HCT116 (cell line): Measurements from ENCODE around the gene NCOA5.

Experiments
- CEBPB ChIP-seq: IDR thresholded peaks from 2 replicates; pipeline ENCODE4 v1.6.1; 2012; ENCODE audit warnings: low read depth
- CTCF ChIP-seq, 3 experiments: fragments of 200-600 bp in 1 of 3; sonication (generic) in 1 of 3; IDR thresholded peaks in 2 of 3; conservative IDR thresholded peaks in 1 of 3; 2 replicates each; pipeline ENCODE4 v1.5.1; 2012 to 2017; ENCODE audit warnings: low read depth in 2 of 3, low read length in 2 of 3, antibody characterized with exemption in 1 of 3, borderline replicate concordance in 1 of 3, control low read depth in 1 of 3, mild to moderate bottlenecking in 1 of 3, mixed read lengths in 1 of 3, mixed run types in 1 of 3, moderate library complexity in 1 of 3; ENCODE audit not compliant: insufficient read depth in 1 of 3
- EZH2 ChIP-seq: fragments of 200-600 bp; sonication (generic); IDR thresholded peaks from 2 replicates; pipeline ENCODE4 v1.6.1; 2017; ENCODE audit warnings: antibody characterized with exemption, mixed run types
- EZH2phosphoT487 ChIP-seq: fragments of 200-600 bp; IDR thresholded peaks from 2 replicates; pipeline ENCODE4 v1.6.1; 2018; ENCODE audit warnings: antibody characterized with exemption, borderline replicate concordance
- POLR2A ChIP-seq: IDR thresholded peaks from 2 replicates; pipeline ENCODE4 v1.7.0; 2011; ENCODE audit warnings: borderline replicate concordance; ENCODE audit not compliant: insufficient read depth, insufficient read length; ENCODE audit errors: extremely low read depth
- RAD21 ChIP-seq: IDR thresholded peaks from 2 replicates; pipeline ENCODE4 v1.6.1; 2012; ENCODE audit warnings: low read depth, mild to moderate bottlenecking
- SRF ChIP-seq: IDR thresholded peaks from 2 replicates; pipeline ENCODE4 v1.6.1; 2012; ENCODE audit warnings: low read depth
- YY1 ChIP-seq: IDR thresholded peaks from 2 replicates; pipeline ENCODE4 v1.6.1; 2011; ENCODE audit warnings: low read length, low read depth, moderate library complexity, mild to moderate bottlenecking; ENCODE audit not compliant: insufficient replicate concordance; ENCODE audit errors: extremely low read depth
- ZBTB33 ChIP-seq: IDR thresholded peaks from 2 replicates; pipeline ENCODE4 v1.6.1; 2011; ENCODE audit warnings: mild to moderate bottlenecking, low read length, moderate library complexity; ENCODE audit not compliant: insufficient replicate concordance; ENCODE audit errors: extremely low read depth
- ZFX ChIP-seq: fragments of 450-650 bp; IDR thresholded peaks from 2 replicates; pipeline ENCODE4 v1.6.1; 2017
- ZNF274 ChIP-seq: fragments of 200-500 bp; sonication (Bioruptor generic); IDR thresholded peaks from 2 replicates; pipeline ENCODE4 v1.6.1; 2014; ENCODE audit warnings: mild to moderate bottlenecking, low read depth, low read length, inconsistent platforms

- TF ChIP-seq YY1 (no peak), CEBPB (no peak), EZH2 (no peak), SRF (no peak), ZBTB33 (no peak), ZFX (no peak), POLR2A (no peak), CTCF (IDR thresholded peaks at IDR 0.05 in 2 of 3, conservative IDR thresholded peaks at IDR 0.05 in 1 of 3; ENCODE audit: borderline replicate concordance in 1 of 3, insufficient read depth in 1 of 3, low read depth in 2 of 3, low read length in 2 of 3) (no peak), EZH2phosphoT487 (no peak), RAD21 (no peak), ZNF274 (no peak)
Observed at GRCh38 chr20:46081074-46081473, 8.7 kb downstream of the NCOA5 start.
